B cell (primary cell): ENCODE results near the gene CAPZB. TPM values are rescaled to one million over a fixed set of nuclear protein-coding genes. Genes with fewer than 3 reads are reported as not detected.

Source experiments
- ATAC-seq: fragments of 200-7000 bp; cut with Tn5 transposase; one replicate; pipeline ENCODE4 v1.10.0; 2021; ENCODE audit warnings: low read depth, mild to moderate bottlenecking, moderate number of reproducible peaks, moderate library complexity
- CTCF ChIA-PET: fragments of 350-600 bp; sonication (Branson Sonifier 250); formaldehyde crosslinking; loops from one replicate; lab custom pipeline; 2021; ENCODE audit warnings: antibody characterized with exemption, inconsistent platforms; lab: Charles Lee
- POLR2A ChIA-PET: fragments of 350-600 bp; sonication (Branson Sonifier 250); formaldehyde crosslinking; loops from one replicate; lab custom pipeline; 2021; ENCODE audit warnings: antibody characterized with exemption; lab: Charles Lee
- DNase-seq: peaks from one replicate; pipeline ENCODE4 v3.0.0; 2013
- H2AFZ ChIP-seq: 2 replicates; pipeline ENCODE4 v1.6.1; 2012; ENCODE audit warnings: mild to moderate bottlenecking, low read depth, low read length; ENCODE audit not compliant: insufficient read depth, poor library complexity, severe bottlenecking
- H3K27ac ChIP-seq, 2 donors: 1 replicate in 1 of 2; 2 replicates in 1 of 2; pipeline ENCODE4 v1.5.1; 2012 to 2013; ENCODE audit warnings: low read length in 2 of 2, mild to moderate bottlenecking in 2 of 2, moderate library complexity in 1 of 2
- H3K27me3 ChIP-seq, 4 experiments: fragments of 200-600 bp in 1 of 4; sonication (generic) in 1 of 4; replicated peaks in 1 of 4; 1 replicate in 2 of 4; 2 replicates in 2 of 4; pipeline versions ENCODE4 v1.6.1 to v1.7.0; 2013 to 2016; ENCODE audit warnings: low read length in 3 of 4, mild to moderate bottlenecking in 2 of 4, mixed read lengths in 1 of 4, moderate library complexity in 1 of 4; ENCODE audit not compliant: insufficient read depth in 4 of 4, control insufficient read depth in 3 of 4; ENCODE audit errors: control extremely low read depth in 1 of 4
- H3K36me3 ChIP-seq, 2 experiments: replicated peaks in 1 of 2; 1 replicate in 1 of 2; 2 replicates in 1 of 2; pipeline versions ENCODE4 v1.6.1 to v1.7.1; 2013; ENCODE audit warnings: low read length in 1 of 2; ENCODE audit not compliant: insufficient read depth in 2 of 2, control insufficient read depth in 1 of 2; ENCODE audit errors: control extremely low read depth in 1 of 2, extremely low read depth in 1 of 2
- H3K4me1 ChIP-seq, 2 donors: fragments of 200-600 bp in 1 of 2; sonication (generic) in 1 of 2; 1 replicate in 1 of 2; 2 replicates in 1 of 2; pipeline versions ENCODE4 v1.5.1 to v1.6.1; 2013 to 2017; ENCODE audit warnings: low read length in 2 of 2; ENCODE audit not compliant: control insufficient read depth in 2 of 2, insufficient read depth in 2 of 2
- H3K4me2 ChIP-seq: replicated peaks from 2 replicates; pipeline ENCODE3; 2012; ENCODE audit warnings: mild to moderate bottlenecking, low read depth, low read length; ENCODE audit not compliant: poor library complexity, severe bottlenecking
- H3K4me3 ChIP-seq, 5 experiments: fragments of 200-600 bp in 1 of 5; sonication (generic) in 1 of 5; 1 replicate in 3 of 5; 2 replicates in 2 of 5; pipeline versions ENCODE4 v1.5.1 to v1.7.0; 2011 to 2016; ENCODE audit warnings: low read length in 4 of 5, mild to moderate bottlenecking in 4 of 5, low read depth in 2 of 5, control low read depth in 1 of 5, moderate library complexity in 1 of 5; ENCODE audit not compliant: insufficient read depth in 1 of 5; ENCODE audit errors: control extremely low read depth in 1 of 5, extremely low read depth in 1 of 5
- H3K79me2 ChIP-seq: fragments of 200-600 bp; sonication (generic); one replicate; pipeline ENCODE4 v1.6.0; 2016; ENCODE audit warnings: low read length; ENCODE audit not compliant: control insufficient read depth, insufficient read depth
- H3K9ac ChIP-seq: fragments of 200-600 bp; sonication (generic); 2 replicates; pipeline ENCODE4 v1.6.1; 2017; ENCODE audit warnings: mild to moderate bottlenecking, low read length, moderate library complexity
- H3K9me3 ChIP-seq, 3 donors: one replicate each; pipeline versions ENCODE4 v1.6.1 to v1.7.1; 2013; ENCODE audit warnings: low read length in 2 of 3; ENCODE audit not compliant: control insufficient read depth in 2 of 3, insufficient read depth in 1 of 3; ENCODE audit errors: control extremely low read depth in 1 of 3
- H4K20me1 ChIP-seq: 2 replicates; pipeline ENCODE4 v1.6.0; 2012; ENCODE audit warnings: mild to moderate bottlenecking, low read length; ENCODE audit not compliant: insufficient read depth, control insufficient read depth, poor library complexity, severe bottlenecking
- H3K27ac Mint-ChIP-seq: one replicate; pipeline ENCODE4 v1.8.0; 2021; ENCODE audit warnings: mixed read lengths
- H3K27me3 Mint-ChIP-seq: one replicate; pipeline ENCODE4 v1.8.0; 2021; ENCODE audit warnings: mixed read lengths
- H3K4me1 Mint-ChIP-seq: one replicate; pipeline ENCODE4 v1.8.0; 2021; ENCODE audit warnings: mixed read lengths
- H3K4me3 Mint-ChIP-seq: one replicate; pipeline ENCODE4 v1.8.0; 2021; ENCODE audit warnings: mixed read lengths
- H3K9me3 Mint-ChIP-seq: one replicate; pipeline ENCODE4 v1.8.0; 2022; ENCODE audit warnings: mixed read lengths; ENCODE audit not compliant: insufficient read depth
- EZH2 ChIP-seq: IDR thresholded peaks from 2 replicates; pipeline ENCODE4 v1.6.1; 2012; ENCODE audit warnings: borderline replicate concordance, low read depth, mild to moderate bottlenecking, moderate library complexity, low read length; ENCODE audit not compliant: insufficient read depth, poor library complexity, severe bottlenecking
- WGBS: methylation state at CpG from one replicate; pipeline ENCODE4 v1.1.5; 2013; ENCODE audit warnings: missing lambda C conversion rate; ENCODE audit not compliant: insufficient coverage; 5-methylcytosine and 5-hydroxymethylcytosine counted together
- intact Hi-C: fragments of 100-400 bp; cut with micrococcal nuclease; formaldehyde crosslinking; loops from one replicate; pipeline ENCODE4 v1.10.0; 2022
- polyA plus RNA-seq: library from polyadenylated mRNA; depleted of rRNA; stranded (reverse); fragments of >200 nt; gene quantifications from 2 replicates; pipeline ENCODE4 v1.2.3, GENCODE V29; 2012
- total RNA-seq, 2 donors: library from RNA; stranded (reverse); fragments of 120-200 nt in 1 of 2; gene quantifications; 1 replicate in 1 of 2; 2 replicates in 1 of 2; pipeline versions ENCODE4 v1.2.3 to v1.2.4, GENCODE V29; 2013 to 2022
- TF ChIP-seq, protein P1 (sequence below): fragments of 200-600 bp; IDR thresholded peaks from one replicate; pipeline ENCODE4 v1.8.0; 2022; ENCODE audit warnings: antibody characterized with exemption, mild to moderate bottlenecking

CAPZB gene
- total and polyA plus RNA-seq, 2 donors (not counting 1 experiment from before 2014, with no cell fraction given) = 126 to 193 TPM

- Histone ChIP-seq H3K4me3 (no peak overlapping the region), H2AFZ (no peak overlapping the region), H3K4me2 (no peak overlapping the region), H3K79me2 (no peaks in the 10 kb centered on the region), H3K27ac (no peak overlapping the region), H3K9ac (no peak overlapping the region), H3K27me3 (no peaks in the 10 kb centered on the region), H3K9me3 (no peaks in the 10 kb centered on the region), H4K20me1 (no peaks in the 10 kb centered on the region), H3K36me3 (no peaks in the 10 kb centered on the region), H3K4me1 (no peaks in the 10 kb centered on the region)
- intact Hi-C loops = no loop called here
- Mint-ChIP-seq H3K27ac (no peak overlapping the region), H3K4me3 (no peak overlapping the region), H3K9me3 (no peaks in the 10 kb centered on the region), H3K27me3 (peaks cover 4% of the 10 kb centered on the region), H3K4me1 (peaks cover 2% of the 10 kb centered on the region)
- ChIA-PET CTCF (interaction anchor here (0.5 kb wide), 1 partner anchor 45 kb away, joined by 4 read pairs; no protein-coding TSS in a partner anchor), POLR2A (no interaction called here)
- DNase-seq (no peak), ATAC-seq (no peak)
- WGBS = 40% methylated on average over 2 of the region's 3 CpGs
- TF ChIP-seq EZH2 = no peak
- TF ChIP-seq, protein P1, sequence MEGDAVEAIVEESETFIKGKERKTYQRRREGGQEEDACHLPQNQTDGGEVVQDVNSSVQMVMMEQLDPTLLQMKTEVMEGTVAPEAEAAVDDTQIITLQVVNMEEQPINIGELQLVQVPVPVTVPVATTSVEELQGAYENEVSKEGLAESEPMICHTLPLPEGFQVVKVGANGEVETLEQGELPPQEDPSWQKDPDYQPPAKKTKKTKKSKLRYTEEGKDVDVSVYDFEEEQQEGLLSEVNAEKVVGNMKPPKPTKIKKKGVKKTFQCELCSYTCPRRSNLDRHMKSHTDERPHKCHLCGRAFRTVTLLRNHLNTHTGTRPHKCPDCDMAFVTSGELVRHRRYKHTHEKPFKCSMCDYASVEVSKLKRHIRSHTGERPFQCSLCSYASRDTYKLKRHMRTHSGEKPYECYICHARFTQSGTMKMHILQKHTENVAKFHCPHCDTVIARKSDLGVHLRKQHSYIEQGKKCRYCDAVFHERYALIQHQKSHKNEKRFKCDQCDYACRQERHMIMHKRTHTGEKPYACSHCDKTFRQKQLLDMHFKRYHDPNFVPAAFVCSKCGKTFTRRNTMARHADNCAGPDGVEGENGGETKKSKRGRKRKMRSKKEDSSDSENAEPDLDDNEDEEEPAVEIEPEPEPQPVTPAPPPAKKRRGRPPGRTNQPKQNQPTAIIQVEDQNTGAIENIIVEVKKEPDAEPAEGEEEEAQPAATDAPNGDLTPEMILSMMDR = no peak
Measured at GRCh38 chr1:19495799-19496526, 10.6 kb upstream of the CAPZB start.

- Histone ChIP-seq H3K9me3 (no peaks in the 10 kb centered on the region), H3K79me2 (no peaks in the 10 kb centered on the region), H3K9ac (no peak overlapping the region), H3K4me3 (no peak overlapping the region), H3K27me3 (no peaks in the 10 kb centered on the region), H2AFZ (no peak overlapping the region), H3K4me1 (no peaks in the 10 kb centered on the region), H3K27ac (no peak overlapping the region), H4K20me1 (no peaks in the 10 kb centered on the region), H3K36me3 (no peaks in the 10 kb centered on the region), H3K4me2 (no peak overlapping the region)
- H3K27me3 Mint-ChIP-seq = peaks cover 4% of the 10 kb centered on the region
- TF ChIP-seq EZH2 = no peak
- TF ChIP-seq, protein P1 = no peak
- H3K4me1 Mint-ChIP-seq = peaks cover 2% of the 10 kb centered on the region
- 84% methylated on average over 9 of the region's 11 CpGs for WGBS
- ATAC-seq (no peak), DNase-seq (no peak)
- ChIA-PET CTCF (interaction anchor here (0.7 kb wide), 1 partner anchor 10 kb away, joined by 4 read pairs; the partner anchor contains the start of gene CAPZB), POLR2A (no interaction called here)
- H3K4me3 Mint-ChIP-seq = no peak overlapping the region
- no peaks in the 10 kb centered on the region for H3K9me3 Mint-ChIP-seq
- intact Hi-C loops = no loop called here
- H3K27ac Mint-ChIP-seq = no peak overlapping the region
Measured at GRCh38 chr1:19495000-19495656, 9.8 kb upstream of the CAPZB start.
